ENCODE measurements around the gene PAGR1.

PAGR1 gene

DNA sequence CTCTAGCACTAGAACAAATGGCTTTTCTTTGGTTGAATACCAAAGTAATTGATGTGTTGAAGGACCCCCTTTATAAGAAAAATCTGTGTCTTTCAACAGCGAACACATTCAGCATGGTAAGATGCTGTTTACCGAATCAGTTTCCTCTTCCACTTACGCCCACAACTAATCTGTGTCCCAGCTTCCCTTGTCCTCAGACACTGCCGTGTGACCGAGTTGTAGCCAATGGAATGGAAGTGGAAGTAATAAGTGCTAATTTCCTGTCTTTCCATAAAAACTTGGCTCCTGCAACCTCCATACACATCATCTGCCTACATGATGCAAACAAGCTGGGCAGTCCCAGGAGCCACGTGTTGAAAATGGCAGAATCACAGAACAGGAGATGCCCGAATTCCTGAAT lies 36.7 kb downstream of the PAGR1 start:
- TF ChIP-seq, protein P1, sequence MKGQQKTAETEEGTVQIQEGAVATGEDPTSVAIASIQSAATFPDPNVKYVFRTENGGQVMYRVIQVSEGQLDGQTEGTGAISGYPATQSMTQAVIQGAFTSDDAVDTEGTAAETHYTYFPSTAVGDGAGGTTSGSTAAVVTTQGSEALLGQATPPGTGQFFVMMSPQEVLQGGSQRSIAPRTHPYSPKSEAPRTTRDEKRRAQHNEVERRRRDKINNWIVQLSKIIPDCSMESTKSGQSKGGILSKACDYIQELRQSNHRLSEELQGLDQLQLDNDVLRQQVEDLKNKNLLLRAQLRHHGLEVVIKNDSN (IDR thresholded peaks at IDR 0.05): peak; percentile 45; the same call in 1 of the 2 replicates
- TF ChIP-seq EP300 (IDR thresholded peaks at IDR 0.05; ENCODE audit: borderline replicate concordance): no peak

DNA sequence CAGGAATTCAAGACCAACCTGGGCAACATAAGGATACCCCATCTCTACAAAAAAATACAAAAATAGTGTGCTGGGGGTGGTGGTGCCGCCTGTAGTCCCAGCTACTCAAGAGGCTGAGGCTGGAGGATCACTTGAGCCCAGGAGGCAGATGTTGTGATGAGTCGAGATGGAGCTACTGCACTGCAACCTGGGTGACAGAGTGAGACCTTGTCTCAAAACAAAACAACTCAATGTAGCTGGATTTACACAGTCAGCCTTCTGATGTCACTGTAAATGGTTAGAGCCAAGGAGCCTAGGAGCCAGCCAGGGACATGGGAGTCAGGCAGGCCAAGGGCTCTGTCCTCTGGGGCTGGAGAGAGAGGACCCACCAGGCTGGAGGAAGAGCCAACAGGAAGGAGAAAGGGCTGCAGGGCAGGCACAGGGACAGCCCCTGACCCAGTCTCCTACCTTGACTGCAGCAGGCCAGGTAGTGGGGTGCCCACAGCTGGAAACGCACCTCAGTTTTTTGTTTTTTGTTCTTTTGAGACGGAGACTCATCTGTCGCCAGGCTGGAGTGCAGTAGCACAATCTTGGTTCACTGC lies 38.7 kb downstream of the PAGR1 start:
- TF ChIP-seq TAF1 (IDR thresholded peaks at IDR 0.05; ENCODE audit: low read depth) (no peak), TCF12 (IDR thresholded peaks at IDR 0.05; ENCODE audit: low read depth) (no peak), CREB1 (IDR thresholded peaks at IDR 0.05; ENCODE audit: low read depth) (no peak), NFIC (IDR thresholded peaks at IDR 0.05) (no peak), CEBPB (IDR thresholded peaks at IDR 0.05) (no peak), ZBTB7A (IDR thresholded peaks at IDR 0.05; ENCODE audit: low read depth) (no peak), EGR1 (IDR thresholded peaks at IDR 0.05) (no peak), EP300 (IDR thresholded peaks at IDR 0.05; ENCODE audit: borderline replicate concordance) (no peak), TEAD4 (IDR thresholded peaks at IDR 0.05) (no peak), FOXM1 (IDR thresholded peaks at IDR 0.05; ENCODE audit: borderline replicate concordance, low read depth) (no peak)
- TF ChIP-seq, protein P2, sequence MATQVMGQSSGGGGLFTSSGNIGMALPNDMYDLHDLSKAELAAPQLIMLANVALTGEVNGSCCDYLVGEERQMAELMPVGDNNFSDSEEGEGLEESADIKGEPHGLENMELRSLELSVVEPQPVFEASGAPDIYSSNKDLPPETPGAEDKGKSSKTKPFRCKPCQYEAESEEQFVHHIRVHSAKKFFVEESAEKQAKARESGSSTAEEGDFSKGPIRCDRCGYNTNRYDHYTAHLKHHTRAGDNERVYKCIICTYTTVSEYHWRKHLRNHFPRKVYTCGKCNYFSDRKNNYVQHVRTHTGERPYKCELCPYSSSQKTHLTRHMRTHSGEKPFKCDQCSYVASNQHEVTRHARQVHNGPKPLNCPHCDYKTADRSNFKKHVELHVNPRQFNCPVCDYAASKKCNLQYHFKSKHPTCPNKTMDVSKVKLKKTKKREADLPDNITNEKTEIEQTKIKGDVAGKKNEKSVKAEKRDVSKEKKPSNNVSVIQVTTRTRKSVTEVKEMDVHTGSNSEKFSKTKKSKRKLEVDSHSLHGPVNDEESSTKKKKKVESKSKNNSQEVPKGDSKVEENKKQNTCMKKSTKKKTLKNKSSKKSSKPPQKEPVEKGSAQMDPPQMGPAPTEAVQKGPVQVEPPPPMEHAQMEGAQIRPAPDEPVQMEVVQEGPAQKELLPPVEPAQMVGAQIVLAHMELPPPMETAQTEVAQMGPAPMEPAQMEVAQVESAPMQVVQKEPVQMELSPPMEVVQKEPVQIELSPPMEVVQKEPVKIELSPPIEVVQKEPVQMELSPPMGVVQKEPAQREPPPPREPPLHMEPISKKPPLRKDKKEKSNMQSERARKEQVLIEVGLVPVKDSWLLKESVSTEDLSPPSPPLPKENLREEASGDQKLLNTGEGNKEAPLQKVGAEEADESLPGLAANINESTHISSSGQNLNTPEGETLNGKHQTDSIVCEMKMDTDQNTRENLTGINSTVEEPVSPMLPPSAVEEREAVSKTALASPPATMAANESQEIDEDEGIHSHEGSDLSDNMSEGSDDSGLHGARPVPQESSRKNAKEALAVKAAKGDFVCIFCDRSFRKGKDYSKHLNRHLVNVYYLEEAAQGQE (IDR thresholded peaks at IDR 0.05; ENCODE audit: low read depth): no peak
- TF ChIP-seq, protein P3, sequence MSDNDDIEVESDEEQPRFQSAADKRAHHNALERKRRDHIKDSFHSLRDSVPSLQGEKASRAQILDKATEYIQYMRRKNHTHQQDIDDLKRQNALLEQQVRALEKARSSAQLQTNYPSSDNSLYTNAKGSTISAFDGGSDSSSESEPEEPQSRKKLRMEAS (IDR thresholded peaks at IDR 0.05): no peak

DNA sequence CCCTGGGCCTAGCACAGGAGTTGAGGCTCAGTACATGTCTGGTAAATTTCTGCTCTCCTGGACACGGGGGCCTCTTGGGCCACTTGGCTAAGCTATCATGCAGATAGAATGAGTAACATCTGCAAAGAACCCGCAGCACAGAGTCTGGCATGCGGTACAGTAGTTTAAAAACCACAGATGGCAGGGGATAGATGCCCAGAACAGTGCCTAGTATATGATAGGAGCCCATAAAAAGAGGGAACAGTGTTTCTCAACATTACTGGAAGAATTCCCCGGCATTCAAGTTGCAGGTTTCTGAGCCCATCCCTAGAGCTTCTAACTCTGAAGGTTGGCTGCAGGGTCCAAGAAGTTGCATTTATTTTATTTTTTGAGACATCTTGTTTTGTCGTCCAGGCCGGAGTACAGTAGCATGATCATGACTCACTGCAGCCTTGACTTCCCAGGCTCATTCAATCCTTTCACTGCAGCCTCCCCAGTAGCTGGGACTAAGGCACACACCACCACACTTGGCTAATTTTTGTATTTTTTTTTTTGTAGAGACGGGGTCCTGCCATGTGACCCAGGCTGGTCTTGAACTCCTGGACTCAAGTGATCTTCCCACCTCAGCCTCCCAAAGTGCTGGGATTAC lies 41.3 kb downstream of the PAGR1 start:
- TF ChIP-seq FOXM1 (IDR thresholded peaks at IDR 0.05; ENCODE audit: borderline replicate concordance, low read depth) (no peak), TCF12 (IDR thresholded peaks at IDR 0.05; ENCODE audit: low read depth) (no peak), CREB1 (IDR thresholded peaks at IDR 0.05; ENCODE audit: low read depth) (no peak), TAF1 (IDR thresholded peaks at IDR 0.05; ENCODE audit: low read depth) (no peak), EP300 (IDR thresholded peaks at IDR 0.05; ENCODE audit: borderline replicate concordance) (no peak), NFIC (IDR thresholded peaks at IDR 0.05) (no peak), RAD21 (IDR thresholded peaks at IDR 0.05; ENCODE audit: low read depth) (no peak), TEAD4 (IDR thresholded peaks at IDR 0.05) (no peak), CEBPB (IDR thresholded peaks at IDR 0.05) (no peak), ZBTB7A (IDR thresholded peaks at IDR 0.05; ENCODE audit: low read depth) (no peak), YY1 (IDR thresholded peaks at IDR 0.05; ENCODE audit: low read depth) (no peak)
- TF ChIP-seq, protein P2 (IDR thresholded peaks at IDR 0.05; ENCODE audit: low read depth): no peak
- TF ChIP-seq, protein P1 (IDR thresholded peaks at IDR 0.05): no peak
- TF ChIP-seq, protein P3 (IDR thresholded peaks at IDR 0.05): no peak

GRCh38 chr16:29858149-29858849 lies 42.3 kb downstream of the PAGR1 start:
- TF ChIP-seq TEAD4 (IDR thresholded peaks at IDR 0.05) (no peak), CEBPB (IDR thresholded peaks at IDR 0.05) (no peak), YY1 (IDR thresholded peaks at IDR 0.05; ENCODE audit: low read depth) (no peak)

DNA sequence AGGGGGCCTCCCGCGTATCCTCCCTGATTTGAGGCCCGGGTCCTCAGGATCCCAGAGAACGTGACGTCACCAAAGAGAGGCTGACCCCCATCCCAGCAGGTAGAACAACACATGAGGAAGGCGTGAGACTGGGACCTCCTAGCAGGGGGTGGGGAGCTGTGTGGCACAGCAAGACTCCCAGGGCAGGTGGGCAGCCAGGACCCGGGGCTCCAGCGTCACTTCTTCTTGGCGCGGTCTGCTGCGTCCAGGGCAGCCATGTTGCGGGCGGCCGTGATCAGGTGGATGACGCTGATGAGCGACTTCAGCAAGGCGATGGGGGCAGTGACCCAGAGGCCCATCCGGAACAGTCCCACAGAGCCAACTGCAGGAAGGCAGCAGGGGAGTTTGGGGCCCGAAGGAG lies 43.0 kb downstream of the PAGR1 start:
- TF ChIP-seq EP300 (IDR thresholded peaks at IDR 0.05; ENCODE audit: borderline replicate concordance) (no peak), TCF12 (IDR thresholded peaks at IDR 0.05; ENCODE audit: low read depth) (no peak), CEBPB (IDR thresholded peaks at IDR 0.05) (no peak), RAD21 (IDR thresholded peaks at IDR 0.05; ENCODE audit: low read depth) (no peak), ZBTB7A (IDR thresholded peaks at IDR 0.05; ENCODE audit: low read depth) (no peak), FOXM1 (IDR thresholded peaks at IDR 0.05; ENCODE audit: borderline replicate concordance, low read depth) (no peak), EGR1 (IDR thresholded peaks at IDR 0.05) (no peak), NFIC (IDR thresholded peaks at IDR 0.05) (no peak), YY1 (IDR thresholded peaks at IDR 0.05; ENCODE audit: low read depth) (no peak), TAF1 (IDR thresholded peaks at IDR 0.05; ENCODE audit: low read depth) (no peak), CREB1 (IDR thresholded peaks at IDR 0.05; ENCODE audit: low read depth) (no peak), TEAD4 (IDR thresholded peaks at IDR 0.05) (no peak)
- TF ChIP-seq, protein P1 (IDR thresholded peaks at IDR 0.05): no peak
- TF ChIP-seq, protein P3 (IDR thresholded peaks at IDR 0.05): no peak
- TF ChIP-seq, protein P2 (IDR thresholded peaks at IDR 0.05; ENCODE audit: low read depth): no peak
